Measurements from ENCODE around the gene KRTCAP2.

GRCh38 chr1:155166051-155166470, 7.0 kb downstream of the KRTCAP2 start:
- TF ChIP-seq POLR2A (IDR thresholded peaks at IDR 0.05) = no peak
- TF ChIP-seq CTCF (IDR thresholded peaks at IDR 0.05) = no peak
